NK-92 (cell line): ENCODE results near the gene ATP6V1B1.

Source experiments
- DNase-seq: peaks from one replicate; lab custom pipeline; 2025; ENCODE audit not compliant: unreplicated experiment; lab: John Stamatoyannopoulos, UW

The ATP6V1B1 gene

DNA sequence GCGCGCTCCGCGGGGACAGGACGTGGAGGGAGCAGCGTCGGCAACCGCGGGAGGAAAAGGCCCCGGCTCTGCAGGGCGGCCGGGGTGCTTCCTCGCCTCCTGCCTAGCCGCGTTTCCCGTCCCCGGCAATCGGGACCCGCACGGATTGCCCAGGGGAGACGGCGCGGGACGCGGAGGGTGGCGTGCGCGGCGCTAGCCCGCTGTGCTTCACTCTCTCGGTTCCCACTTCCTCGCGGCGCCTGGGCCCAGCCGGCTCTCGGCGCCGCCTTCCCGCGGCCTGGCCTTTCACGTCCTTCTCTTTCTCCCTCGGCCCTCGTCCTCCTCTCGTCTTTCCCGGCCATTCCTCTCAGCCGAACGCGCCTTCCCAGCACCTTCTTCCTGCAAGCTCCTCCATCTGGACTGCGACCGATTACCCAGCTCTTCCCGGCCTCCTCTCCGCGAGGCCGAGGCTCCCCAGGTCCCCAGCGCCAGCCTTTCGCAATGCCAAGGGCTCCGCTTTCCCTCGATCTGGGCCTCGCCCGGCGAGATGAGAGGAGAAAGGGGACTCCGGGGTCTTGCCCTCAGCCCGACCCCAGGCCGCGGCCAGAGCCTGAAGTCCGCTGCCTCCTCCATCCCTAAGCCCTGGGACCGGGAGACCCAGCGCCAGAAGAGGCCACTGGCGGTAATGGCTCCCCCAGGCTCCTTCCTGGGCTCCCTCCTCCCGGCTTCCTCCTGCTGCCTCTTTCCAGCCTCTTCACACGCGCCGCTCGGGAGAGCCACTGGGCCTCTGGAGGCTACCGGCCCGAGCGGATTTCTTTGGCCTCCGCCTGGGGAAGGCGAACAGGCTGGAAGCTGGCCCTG, 34.3 kb upstream of the ATP6V1B1 start:
- no peak for DNase-seq

DNA sequence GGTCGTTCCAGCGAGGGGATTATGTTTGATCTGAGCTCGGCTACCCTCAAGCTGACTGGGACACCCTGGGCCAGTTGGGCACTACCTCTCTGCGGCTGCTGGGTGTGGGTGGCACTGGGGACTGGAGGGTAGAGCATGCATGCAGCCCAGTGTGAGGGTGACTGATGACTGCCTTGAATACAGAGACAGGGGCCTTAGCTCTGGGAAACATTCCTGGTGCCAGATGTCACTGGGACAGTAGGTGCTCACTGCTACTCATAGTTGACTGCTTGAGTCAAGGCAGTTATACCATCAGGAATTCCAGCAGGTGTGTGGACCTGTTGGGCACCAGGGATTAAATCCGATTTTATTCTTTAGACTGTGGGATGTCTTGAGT, 33.6 kb upstream of the ATP6V1B1 start:
- DNase-seq = no peak

GRCh38 chr2:70902579-70902978, 33.1 kb upstream of the ATP6V1B1 start:
- DNase-seq = no peak

GRCh38 chr2:70903171-70903570, 32.5 kb upstream of the ATP6V1B1 start:
- no peak for DNase-seq

DNA sequence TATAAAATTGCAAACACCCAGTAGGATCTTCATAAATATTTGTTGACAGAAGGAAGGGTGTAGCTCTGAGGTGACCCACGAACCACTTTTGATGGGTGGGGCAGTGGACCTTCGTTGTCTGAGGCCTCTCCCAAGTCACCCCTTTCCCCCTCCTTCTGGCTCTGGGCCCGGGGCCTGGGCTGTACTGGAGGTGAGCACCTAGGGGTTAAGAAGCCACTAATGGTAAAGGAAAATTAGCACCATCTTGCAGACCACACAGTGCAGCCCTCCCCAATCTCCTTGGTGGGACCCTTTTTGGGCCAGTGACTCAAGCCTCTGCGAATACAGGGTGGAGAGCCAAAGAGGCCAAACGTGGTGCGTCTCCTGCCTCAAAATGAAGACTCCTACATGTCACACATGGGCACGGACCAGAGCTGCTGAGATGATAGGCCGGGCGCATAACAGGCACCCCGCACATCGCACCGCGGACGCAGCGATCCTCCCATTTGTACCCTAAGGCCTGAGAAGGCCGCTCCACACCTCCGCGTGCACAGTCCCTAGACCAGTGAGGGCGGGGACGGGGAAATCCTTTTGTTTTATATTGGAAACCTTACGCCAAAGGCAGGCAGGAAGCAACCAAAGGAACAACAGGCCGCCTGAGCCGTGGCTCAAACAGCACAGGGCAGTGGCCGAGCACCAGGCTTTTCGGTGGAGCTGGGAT, 31.9 kb upstream of the ATP6V1B1 start:
- no peak for DNase-seq

DNA sequence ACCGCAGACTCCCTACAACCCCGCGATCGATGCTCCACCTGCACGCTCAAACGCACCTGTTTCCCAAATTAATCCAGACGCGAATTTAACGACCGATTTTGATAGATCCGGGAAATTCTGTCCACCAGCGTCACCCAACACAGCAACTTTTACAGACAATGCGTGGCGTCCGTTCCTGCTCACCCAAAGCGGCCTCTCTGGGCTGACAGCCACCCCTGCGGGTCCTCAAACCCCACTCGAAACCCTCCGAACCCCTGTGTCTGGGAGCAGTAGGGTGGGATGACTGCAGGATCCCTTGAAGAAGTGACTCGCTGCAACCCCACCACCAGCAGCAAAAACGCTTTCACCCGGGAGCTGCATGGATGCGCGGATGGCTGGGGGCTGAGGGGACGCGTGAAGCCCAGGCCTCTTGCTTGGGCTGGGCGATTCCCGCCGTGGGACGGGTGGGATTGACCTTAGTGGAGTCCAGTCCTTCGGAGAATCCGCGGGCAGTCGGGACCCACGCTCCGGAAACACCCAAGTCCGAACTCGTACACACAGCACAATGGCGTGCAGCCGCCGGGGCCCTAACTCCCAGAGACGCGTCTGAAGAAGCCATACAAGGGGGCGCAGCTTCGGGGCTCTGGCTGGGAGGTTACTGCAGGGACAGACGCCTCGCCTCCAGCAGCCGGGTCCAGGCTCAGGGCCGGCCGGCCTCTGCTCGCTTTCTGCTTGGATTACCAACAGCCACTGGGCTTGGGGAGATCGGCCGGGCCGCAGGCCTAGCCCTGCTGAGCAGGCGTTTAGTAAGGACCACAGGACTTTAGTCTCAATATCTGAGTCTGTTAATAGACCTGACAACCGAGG, 31.1 kb upstream of the ATP6V1B1 start:
- DNase-seq = no peak

- no peak for DNase-seq
Observed at GRCh38 chr2:70905443-70906421, 30.0 kb upstream of the ATP6V1B1 start.

DNA sequence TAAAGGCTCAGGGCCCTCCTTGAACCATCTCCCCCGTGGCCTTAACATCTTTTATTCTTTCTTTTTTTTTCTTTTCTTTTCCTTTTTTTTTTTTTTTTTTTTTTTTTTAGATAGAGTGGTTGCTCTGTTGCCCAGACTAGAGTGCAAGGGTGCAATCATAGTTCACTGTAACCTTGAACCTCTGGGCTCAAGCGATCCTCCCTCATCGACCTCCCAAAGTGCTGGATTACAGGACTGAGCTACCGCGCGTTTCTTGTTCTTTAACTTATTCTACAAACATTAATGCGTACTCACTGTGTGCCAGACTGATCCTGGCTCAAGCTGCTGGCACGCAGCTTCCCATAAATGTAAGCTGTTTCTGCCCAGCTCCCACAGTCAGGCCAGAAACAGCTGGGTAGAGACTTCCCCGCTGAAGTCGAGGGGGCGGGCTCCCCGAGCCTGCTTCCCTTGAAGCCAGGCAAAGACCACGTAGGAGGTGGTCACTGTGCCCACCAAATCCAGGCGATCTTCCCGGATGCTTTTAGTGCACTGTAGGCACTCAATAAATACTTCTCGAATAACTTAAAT, 29.2 kb upstream of the ATP6V1B1 start:
- DNase-seq = no peak

- DNase-seq = no peak
Observed at GRCh38 chr2:70907130-70908057, 28.3 kb upstream of the ATP6V1B1 start.

GRCh38 chr2:70916291-70916690, 19.4 kb upstream of the ATP6V1B1 start:
- DNase-seq = no peak

DNA sequence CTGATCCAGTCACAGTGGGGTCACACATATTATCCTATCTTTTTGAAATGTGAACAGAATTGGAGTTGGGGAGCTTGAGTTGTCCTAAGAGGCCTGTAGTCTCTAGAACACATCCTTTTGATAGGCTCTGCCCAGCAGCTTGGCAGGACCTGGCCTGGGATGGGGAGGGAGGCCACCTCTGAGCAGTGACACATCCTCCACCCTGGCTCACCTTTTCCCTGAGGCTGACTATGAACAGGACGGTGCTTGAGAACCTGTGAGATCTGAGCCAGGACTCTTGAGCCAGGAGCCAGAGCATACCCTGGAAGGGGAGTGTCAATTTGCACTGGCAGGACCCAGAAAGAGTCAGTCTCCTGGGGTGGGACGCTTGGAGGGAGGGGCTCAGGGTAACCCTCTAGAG, 17.7 kb upstream of the ATP6V1B1 start:
- DNase-seq = no peak

- no peak for DNase-seq
Observed at GRCh38 chr2:70919672-70920366, 15.9 kb upstream of the ATP6V1B1 start.

DNA sequence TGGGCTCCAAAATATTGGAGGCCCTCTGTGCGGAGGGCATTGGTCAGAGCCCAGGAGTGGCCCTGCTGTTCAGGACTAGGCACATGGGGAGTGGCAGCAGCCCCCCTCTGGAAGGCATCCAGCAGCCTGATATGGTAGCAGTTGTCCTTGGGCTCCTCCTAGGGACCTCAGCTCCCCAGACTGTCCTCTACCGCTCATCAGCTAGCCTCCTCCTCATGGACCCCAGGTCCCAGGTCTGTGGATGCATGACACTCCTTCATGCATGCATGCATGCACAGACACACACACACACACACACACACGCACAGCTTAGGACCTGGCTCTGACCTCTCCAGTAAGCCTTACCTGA, 15.4 kb upstream of the ATP6V1B1 start:
- no peak for DNase-seq

GRCh38 chr2:70921031-70921430, 14.7 kb upstream of the ATP6V1B1 start:
- no peak for DNase-seq

- no peak for DNase-seq
Observed at GRCh38 chr2:70921839-70922234, 13.9 kb upstream of the ATP6V1B1 start.

GRCh38 chr2:70922235-70923234, 13.2 kb upstream of the ATP6V1B1 start:
- no peak for DNase-seq

DNA sequence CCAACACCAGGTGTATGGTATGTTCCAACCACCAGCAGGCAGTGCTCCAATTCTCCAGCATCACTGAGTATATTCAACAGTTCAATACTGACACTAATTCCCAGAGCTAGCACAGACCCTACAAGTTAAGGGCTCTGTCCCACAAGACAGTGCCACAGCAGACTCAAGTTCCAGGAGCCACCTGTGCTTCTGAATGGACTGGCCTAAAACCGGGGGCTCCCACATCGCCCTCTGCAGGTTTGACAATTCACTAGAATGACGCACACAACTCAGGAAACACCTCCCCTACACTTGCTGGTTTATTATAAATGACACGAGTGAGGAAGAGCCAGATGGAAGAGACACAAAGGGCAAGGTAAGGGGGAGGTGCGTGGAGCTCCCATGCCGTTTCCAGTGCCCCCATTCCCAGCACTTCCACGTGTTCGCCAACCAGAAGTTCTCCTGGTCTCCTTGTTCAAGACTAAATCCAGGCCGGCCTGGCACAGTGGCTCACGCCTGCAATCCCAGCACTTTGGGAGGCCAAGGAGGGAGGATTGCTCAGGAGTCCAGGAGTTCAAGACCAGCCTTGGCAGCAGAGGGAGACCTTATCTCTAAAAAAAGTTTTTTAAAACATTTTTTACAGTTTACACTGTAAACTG, 12.2 kb upstream of the ATP6V1B1 start:
- no peak for DNase-seq
